Stimulated activated CD8-positive, alpha-beta memory T cell treated with anti-CD3 and anti-CD28 coated beads, Interleukin-7, amount 100 ng/mL, for 48 hours (primary cell): Measurements from ENCODE around the gene UBASH3B.
"Not testable (repeated sequence)": the region's sequence is repeated elsewhere in the genome, so short reads cannot be mapped to it uniquely, and the experiment has no call there.

ENCODE experiments used
- DNase-seq, 2 donors: peaks; one replicate each; pipeline ENCODE4 v3.0.0-alpha.2; 2020; ENCODE audit warnings: low read depth in 1 of 2; ENCODE audit errors: extremely low read depth in 1 of 2

The UBASH3B gene

DNA sequence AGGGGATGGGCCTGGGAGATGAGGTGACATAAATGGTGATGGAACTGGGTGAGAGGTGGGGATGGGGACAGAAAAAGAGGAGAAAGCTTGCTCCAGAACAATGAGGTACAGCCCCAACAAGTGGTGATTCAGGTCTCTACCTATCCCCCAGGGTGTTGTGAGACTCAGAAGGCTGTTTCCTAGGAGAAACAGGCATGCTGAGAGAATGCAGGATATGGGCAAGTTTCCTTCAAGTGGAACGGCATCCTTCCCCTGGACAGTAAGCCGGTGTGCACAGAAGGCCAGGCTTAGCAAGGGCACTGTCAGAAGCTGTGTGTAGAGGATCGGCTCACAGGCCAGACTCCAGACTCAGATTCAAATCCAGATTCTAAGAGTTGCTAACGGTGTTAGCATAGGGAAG is 148.6 kb downstream of the UBASH3B start:
- DNase-seq, result no peak

DNA sequence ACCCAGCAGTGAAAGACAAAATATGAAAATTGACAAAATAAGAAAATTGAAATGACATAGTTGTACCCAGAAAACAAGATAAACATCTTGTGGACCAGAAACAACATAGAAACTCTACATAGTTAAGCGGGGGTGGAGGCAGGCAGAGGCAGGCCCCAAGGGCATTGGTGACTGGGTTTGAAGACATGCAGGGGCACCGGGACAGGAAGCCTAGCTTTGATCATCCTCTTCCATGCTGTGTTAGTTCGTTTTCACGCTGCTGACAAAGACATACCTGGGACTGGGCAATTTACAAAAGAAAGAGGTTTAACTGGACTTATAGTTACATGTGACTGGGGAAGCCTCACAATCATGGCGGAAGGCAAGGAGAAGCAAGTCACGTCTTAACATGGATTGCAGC is 149.3 kb downstream of the UBASH3B start:
- DNase-seq, result peak in 1 of 2 donors; percentile 18

DNA sequence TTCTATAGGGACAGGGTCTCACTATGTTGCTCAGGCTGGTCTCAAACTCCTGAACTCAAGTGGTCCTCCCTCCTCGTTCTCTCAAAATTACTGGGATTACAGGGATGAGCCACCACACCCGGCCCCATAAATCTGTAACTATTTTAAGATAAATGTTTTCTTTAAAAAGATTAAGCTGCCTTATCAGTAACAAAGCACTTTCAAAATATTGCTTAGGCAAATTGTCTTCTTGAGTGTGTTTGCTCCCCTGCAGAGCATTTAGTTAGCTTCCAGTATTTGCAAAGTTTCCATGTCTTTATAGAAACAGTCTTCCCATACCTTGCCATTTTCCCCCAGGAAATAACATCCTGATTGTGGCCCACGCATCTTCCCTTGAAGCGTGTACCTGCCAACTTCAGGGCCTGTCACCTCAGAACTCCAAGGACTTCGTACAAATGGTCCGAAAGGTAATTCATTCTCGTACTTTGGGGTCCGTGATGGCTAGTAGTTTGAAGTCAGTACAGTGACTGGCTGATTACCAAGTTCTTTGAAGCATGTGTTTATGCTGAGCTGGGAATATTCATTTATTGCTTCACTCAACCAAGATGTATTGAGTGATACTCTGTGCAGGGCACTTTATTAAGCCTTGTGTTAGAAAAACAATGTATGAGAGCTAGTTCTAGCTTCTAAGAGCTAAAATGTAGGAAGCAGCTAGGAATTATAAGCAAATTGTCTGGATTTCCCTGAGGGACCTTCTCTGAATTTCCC is 152.4 kb downstream of the UBASH3B start:
- DNase-seq, result no peak

DNA sequence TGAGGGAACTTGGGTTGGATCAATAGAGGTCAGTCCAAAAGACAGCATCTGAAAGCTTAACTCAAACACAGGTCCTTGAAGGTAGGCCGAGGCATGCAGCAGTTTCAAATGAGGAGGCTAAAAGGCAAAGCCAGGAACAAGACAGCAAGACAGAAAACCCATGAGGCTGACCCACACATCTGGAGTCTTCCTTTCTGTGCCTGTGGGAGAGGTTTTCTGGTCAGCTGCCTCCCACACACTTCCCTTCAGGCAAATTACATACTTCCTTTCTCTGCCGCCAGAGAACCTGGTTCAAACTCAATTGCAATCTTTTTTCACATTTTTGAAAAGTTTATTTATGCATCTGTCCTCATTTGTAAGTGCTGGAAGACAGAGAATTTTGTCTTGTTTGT is 153.0 kb downstream of the UBASH3B start:
- DNase-seq, result peak in 1 of 2 donors; percentile 2

DNA sequence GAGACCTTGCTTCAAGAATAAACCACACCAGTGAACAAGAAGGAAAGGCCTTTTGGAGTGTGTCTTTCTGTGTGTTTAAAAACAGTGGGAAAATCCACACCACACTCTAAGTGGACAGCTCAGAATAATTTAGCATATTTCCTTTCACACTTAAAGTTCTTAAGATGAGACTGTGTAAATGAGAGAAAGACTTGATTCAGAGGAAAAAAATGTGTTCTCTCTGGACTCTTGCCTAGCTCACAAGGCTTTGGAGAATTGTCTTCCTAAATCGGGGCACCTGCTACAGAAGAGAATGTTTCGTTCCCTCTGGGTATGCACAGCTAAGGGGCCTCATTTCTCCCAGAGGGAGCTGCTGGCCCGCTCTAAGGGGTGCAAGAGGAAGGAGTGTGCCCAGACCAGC is 154.3 kb downstream of the UBASH3B start:
- no peak for DNase-seq

DNA sequence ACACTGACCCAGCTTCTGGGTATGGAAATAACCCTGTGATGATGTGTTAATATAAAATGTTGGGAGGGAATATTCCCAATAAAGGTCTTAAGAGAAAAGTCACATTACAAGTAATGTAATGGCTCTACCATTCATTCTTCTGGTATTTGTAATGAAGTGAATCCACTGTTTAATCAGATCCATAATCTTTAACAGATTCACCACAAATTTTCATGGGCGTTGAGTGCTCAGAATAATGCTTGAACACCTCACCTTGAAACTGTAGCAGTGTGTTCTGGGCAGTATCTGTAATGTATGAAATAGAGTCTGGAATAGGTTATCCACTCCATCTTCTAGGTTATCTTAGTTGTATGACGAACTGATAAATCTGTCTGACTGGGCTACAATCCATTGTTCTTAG is 156.2 kb downstream of the UBASH3B start:
- DNase-seq, result no peak

DNA sequence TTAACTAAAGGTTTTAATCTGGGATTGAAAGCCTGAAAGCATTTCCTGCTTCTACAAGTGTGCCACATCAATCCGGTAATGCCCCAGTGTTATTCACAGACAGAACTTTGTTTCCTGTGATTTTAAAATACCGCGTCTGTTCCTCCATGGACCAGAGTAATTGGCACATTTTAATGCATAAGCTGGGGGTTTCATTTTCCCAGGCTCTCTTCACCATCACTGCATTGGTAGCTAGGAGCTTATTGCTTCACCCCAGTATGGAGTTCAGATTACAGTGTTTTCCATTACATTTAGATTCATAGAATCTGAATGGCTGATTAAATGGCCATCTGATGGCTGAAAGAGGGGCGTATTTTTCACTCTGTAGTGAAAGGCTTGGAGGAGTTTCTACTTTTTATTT is 157.1 kb downstream of the UBASH3B start:
- no peak for DNase-seq

DNA sequence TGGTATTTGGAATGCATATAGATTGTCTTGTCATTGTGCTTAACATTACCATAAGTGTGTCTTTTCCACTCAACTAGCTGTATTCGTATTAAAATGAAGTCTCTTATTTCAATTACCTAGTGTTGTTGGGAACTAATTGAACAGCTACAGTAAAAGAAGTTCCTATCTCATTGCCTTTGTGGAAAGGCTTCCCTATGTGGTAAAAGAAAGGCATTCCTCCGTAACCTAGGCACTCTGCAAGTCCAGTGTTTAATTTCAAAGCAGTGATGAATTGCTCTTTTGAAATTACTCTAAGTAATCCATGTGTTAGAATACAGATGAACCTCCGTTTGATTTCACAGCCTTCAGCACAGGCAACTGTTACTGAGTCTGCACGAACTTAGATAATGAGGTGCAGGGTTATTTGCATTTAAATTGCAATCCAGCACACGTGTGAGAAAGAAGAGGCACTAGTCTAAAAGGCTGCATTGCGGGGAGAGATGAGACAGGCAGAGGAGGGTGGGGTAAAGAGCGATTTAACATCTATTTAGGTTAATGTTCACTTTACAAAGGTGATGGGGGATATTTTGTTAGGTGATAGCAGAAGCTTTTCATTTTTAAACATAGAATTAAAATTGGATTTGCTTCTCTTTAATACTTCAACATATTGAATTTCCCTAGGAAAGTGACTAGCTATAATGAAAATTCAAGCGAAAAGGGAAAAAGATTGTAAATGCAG is 157.8 kb downstream of the UBASH3B start:
- no peak for DNase-seq

DNA sequence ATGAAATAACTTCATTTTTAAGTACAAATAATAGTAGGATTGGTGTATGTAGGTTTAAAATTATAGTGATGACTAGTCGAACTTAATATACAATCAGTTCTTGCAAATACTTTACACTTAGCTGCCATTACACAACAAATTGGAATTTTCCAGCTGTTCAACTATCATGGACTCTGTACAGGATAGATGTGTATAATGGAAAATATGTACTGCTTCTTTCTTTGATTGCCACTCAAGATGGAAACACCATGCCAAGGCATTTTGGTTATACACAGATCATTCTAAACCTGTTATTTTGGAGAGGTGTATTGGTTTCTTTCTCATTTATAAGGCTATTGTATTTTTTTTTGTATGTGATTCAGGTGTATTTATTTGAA is 158.4 kb downstream of the UBASH3B start:
- no peak for DNase-seq

DNA sequence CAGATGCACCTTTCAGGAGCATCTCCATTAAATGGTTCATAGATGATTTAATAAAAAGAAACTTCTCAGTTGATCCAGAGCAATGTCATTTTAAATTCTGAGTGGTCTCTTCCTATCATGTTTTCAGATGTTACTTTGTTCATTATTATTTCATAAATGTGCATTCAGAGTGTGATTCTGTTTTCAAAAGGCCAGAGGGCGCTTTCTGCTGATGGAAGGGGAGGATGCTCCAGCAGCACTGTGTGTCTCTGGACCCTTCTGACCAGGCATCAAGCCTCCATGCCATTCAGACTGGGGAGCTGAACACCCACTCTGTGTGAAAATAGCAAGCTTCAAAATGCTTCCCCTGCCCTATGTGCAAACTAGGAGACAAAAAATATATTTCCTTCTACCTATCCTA is 158.9 kb downstream of the UBASH3B start:
- DNase-seq, result no peak

DNA sequence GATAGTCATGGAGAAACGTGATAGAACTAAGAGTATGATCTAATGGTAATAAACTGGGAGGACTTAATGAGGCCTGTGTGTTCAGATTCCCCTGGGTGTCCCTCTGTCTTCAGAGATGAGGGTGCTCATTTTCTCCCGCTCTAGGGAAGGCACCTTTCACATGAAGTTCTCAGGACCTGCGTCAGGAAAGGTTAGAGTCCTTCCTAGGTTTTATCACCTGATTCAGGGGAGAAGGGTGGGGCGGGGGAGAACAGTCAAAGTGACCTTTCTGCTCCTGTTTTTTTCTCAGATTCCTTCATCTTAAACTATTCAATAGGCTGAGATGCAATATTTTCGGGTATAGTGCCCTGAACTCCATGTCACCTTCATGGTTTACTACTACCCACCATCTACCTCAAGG is 160.4 kb downstream of the UBASH3B start:
- DNase-seq, result no peak

DNA sequence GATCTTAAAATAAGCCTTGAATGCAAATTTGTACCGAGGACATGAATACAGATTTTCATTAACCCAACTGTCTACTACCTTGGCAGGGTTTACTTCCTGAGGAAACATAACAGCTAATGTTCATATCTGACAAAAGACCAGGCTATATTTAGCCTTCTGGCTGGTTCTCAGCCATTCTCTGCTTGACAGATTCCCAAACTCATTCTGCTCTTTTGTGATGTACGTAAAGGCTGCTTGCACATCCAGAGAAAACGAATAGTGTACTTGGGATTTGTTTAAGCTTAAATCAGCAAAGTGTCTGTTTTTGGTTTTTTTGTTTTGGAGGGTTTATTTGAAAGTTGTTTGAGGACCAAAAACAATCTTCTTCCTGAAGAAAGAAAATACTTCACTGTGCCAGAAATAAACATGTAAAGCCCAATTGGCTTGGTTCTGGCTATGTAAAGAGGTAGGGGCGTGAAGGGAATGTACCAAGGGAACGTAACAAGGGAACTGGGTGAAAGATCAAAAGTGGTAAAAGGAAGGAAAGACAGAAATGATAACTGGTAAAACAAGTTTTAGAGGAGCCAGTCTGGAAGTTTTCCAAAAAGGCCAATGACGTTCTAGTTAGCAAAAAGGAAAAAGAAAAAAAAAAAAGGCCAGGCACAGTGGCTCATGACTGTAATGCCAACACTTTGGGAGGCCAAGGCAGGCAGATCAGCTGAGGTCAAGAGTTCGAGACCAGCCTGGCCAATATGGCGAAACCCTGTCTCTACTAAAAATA is 161.4 kb downstream of the UBASH3B start:
- DNase-seq, result no peak

DNA sequence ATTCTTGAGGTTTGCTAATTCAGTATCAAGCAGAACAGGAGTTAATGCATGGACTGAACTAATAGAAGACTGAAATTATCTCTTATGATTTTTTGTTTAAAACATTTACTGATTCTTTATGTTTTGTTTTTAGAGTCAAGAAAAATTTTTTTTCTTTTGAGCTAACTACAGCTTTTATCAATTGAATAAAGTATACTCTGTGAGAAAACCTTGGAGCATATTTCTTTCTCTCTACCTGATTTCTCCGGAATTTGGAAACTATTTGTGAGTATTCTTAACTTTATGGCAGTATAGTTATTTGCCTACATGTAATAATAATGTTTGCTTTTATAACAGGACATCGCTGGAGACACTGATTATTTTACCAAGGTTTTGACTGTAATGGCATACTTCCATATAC is 164.6 kb downstream of the UBASH3B start:
- DNase-seq, result no peak

DNA sequence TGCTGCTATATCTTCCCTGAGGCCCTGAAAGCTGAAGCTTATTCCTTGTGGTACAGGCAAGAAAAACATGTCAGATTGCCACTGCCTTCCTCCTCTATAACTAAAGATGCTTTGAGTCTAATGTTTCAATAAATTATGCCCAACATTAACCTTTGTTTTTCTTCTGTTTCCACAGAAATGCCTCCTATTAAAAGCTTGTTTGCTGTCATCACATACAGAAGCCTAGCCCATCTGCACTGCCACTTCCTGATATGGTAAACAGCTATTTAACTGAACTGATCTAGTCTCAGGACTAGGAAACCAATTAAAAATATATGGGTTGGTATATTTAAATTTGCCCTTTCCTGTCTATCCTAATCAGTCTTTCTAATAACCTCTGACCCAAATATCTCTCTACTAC is 165.6 kb downstream of the UBASH3B start:
- DNase-seq, result no peak

DNA sequence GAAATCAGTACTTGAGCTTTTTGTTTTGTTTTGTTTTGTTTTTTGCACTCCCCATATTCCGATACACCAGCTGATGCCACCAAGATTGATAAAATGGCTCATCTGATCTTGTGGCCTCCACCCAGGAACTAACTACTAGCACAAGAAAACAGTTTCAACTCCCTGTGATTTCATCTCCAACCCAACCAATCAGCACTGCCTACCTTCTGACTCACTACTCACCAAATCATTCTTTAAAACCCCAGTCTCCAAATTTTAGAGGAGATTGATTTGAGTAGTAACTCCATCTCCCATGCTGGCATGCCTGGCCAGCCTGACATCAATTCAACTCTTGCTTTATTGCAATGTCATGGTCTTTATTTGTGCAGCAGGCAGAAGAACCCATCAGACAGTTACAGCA is 166.7 kb downstream of the UBASH3B start:
- no peak for DNase-seq

DNA sequence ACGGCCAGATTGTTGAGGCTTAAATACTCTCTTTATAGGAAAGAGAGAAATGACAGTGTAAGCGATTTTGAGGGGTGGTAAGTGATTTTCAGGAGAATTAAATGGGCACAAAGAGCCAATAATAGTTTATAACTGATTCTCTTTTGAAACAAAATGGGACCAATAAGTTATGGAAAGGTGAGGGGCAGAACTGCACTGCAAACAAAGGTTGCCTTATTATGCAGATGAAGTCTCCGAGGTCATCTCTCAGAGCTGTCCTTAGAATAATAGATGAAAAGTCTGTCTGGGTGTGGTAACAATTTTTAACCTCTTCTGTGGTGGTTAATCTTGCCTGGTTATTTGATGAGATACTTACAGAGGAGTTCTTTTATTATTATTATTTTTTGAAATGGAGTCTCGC is 168.0 kb downstream of the UBASH3B start:
- no peak for DNase-seq

DNA sequence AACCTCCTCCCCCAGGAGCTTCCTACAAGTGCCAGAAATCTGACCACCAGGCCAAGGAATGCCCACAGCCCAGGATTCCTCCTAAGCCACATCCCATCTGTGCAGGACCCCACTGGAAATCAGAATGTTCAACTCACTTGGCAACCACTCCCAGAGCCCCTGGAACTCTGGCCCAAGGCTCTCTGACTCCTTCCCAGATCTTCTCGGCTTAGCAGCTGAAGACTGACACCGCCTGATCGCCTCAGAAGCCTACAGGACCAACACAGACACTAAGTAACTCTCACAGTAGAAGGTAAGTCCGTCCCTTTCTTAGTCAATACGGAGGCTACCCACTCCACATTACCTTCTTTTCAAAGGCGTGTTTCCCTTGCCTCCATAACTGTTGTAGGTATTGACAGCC is 173.8 kb downstream of the UBASH3B start:
- DNase-seq, result not testable (repeated sequence)

DNA sequence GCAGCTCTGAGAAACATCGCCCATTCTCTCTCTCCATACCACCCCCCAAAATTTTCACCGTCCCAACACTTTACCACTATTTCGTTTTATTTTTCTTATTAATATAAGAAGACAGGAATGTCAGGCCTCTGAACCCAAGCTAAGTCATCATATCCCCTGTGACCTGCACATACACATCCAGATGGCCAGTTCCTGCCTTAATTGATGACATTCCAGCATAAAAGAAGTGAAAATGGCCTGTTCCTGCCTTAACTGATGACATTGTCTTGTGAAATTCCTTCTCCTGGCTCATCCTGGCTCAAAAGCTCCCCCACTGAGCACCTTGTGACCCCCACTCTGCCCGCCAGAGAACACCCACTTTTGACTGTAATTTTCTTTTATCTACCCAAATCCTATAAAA is 176.8 kb downstream of the UBASH3B start:
- DNase-seq, result not testable (repeated sequence)

DNA sequence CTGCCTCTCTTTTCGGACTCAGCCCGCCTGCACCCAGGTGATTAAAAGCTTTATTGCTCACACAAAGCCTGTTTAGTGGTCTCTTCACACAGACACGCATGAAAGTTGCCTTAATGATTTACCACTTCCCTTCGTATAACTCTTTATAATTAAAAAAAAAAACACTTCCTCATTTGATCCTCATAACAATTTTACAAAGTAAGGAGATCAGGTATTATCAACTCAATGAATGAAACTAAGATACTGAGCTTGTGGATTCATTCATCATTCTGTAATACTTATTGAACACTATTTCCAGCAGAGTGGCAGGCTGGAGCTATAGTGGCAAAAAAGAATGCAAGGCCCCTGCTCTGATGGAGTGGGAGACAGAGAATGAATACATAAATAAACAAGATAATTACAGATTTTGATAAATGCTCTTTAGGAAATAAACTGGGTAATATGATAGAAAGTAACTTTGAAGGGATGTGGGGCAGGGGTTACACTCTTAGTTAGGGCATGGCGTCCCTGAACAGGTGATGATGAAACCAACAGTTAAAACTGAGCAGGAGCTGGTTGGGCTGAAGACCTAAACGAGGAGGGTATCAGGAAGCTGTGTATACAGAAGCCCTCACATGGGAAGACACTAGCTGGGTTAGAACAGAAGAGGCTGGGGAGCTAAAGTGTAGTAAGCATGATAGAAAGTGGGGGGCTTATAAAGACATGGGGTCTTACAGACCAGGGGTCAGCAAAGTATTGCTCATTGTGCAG is 177.4 kb downstream of the UBASH3B start:
- DNase-seq, result no peak

DNA sequence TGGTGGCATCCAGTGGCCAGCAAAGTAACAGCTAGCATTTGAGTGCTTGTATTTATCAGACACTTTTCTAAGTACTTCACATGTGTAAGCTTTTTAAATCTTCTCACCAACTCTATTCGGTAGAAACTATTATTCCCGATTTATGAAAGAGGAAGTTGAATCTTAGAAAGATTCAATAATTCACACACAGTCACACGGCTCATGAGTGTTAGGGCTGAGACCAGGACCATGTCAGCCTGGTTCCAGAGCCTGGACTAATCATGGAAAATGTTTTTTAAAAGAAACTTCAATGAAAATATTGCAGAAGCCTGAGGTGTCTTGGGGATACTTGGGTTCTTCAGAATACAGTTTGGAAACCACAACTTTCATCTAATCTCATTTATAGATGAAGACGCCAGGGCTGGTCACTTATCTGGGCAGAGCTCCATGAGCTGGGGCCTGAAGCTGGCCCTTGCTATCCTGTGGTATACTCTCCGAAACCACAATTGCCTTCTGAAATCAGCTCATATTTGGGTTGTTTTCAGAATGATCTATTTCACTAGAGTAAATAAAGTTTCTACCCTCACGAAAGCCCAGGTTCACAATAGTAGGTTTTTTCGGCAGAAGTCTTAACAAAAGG is 178.4 kb downstream of the UBASH3B start:
- no peak for DNase-seq

DNA sequence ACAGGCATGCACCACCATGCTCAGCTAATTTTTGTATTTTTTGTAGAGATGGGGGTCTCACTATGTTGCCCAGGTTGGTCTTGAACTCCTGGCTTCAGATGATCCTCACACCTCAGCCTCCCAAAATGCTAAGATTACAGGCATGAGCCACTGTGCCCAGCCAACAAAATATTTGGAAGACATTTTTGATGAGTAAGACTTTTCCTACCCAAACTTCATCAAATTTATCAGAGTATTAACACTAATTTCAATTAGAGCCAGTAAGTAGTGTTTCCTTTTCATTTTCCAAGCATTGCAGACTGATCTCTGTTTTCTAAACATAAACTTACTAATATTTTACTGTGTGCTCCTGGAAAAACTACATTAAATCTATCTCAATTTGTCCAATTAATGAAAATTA is 181.4 kb downstream of the UBASH3B start:
- DNase-seq, result no peak
